A673 (cell line): ENCODE results near the gene PRSS48. TPM values are rescaled to one million over a fixed set of nuclear protein-coding genes. Genes with fewer than 3 reads are reported as not detected.

Source experiments
- BruUV-seq: library from RNA; stranded (reverse); fragments of 400-500 nt; replicated peaks from 2 replicates; lab custom pipeline; 2021; lab: Mats Ljungman, UMichigan
- CTCF ChIA-PET: fragments of 300-600 bp; sonication (Branson Sonifier 250); formaldehyde crosslinking; loops from one replicate; lab custom pipeline; 2022; ENCODE audit warnings: antibody characterized with exemption; lab: Charles Lee
- POLR2A ChIA-PET: fragments of 300-600 bp; sonication (Branson Sonifier 250); formaldehyde crosslinking; loops from one replicate; lab custom pipeline; 2022; ENCODE audit warnings: antibody characterized with exemption; ENCODE audit not compliant: low non-redundant PET; lab: Charles Lee
- DNase-seq: peaks from one replicate; pipeline ENCODE4 v3.0.0-alpha.2; 2015; ENCODE audit warnings: low spot score
- H3K27ac ChIP-seq: fragments of 200-600 bp; sonication (generic); 2 replicates; pipeline ENCODE4 v1.5.1; 2016; ENCODE audit warnings: mixed run types, low read depth, mild to moderate bottlenecking, mixed read lengths, antibody characterized with exemption, low read length; ENCODE audit not compliant: poor library complexity, severe bottlenecking
- H3K27me3 ChIP-seq: fragments of 200-600 bp; sonication (generic); replicated peaks from 2 replicates; pipeline ENCODE4 v1.6.1; 2017; ENCODE audit warnings: mixed run types, low read depth, mild to moderate bottlenecking, mixed read lengths, antibody characterized with exemption, low read length; ENCODE audit not compliant: insufficient read depth, poor library complexity
- H3K36me3 ChIP-seq: fragments of 200-600 bp; sonication (generic); 2 replicates; pipeline ENCODE4 v1.6.1; 2016; ENCODE audit warnings: mixed run types, mild to moderate bottlenecking, mixed read lengths, antibody characterized with exemption, low read length; ENCODE audit not compliant: insufficient read depth, poor library complexity, severe bottlenecking
- H3K4me1 ChIP-seq: fragments of 200-600 bp; sonication (generic); 2 replicates; pipeline ENCODE4 v1.6.1; 2017; ENCODE audit warnings: mixed run types, mild to moderate bottlenecking, mixed read lengths, antibody characterized with exemption, low read length; ENCODE audit not compliant: insufficient read depth, poor library complexity, severe bottlenecking
- H3K4me3 ChIP-seq: fragments of 200-600 bp; sonication (generic); 2 replicates; pipeline ENCODE4 v1.5.1; 2016; ENCODE audit warnings: low read depth, mixed run types, mild to moderate bottlenecking, mixed read lengths, low read length; ENCODE audit not compliant: poor library complexity, severe bottlenecking
- H3K9me3 ChIP-seq: fragments of 200-600 bp; sonication (generic); 2 replicates; pipeline ENCODE4 v1.6.1; 2016; ENCODE audit warnings: mixed run types, low read depth, mild to moderate bottlenecking, mixed read lengths, antibody characterized with exemption, low read length; ENCODE audit not compliant: poor library complexity, severe bottlenecking
- EZH2 ChIP-seq: fragments of 200-600 bp; sonication (generic); IDR thresholded peaks from 2 replicates; pipeline ENCODE4 v1.6.1; 2017; ENCODE audit warnings: borderline replicate concordance, low read depth, mild to moderate bottlenecking, mixed read lengths, antibody characterized with exemption, low read length; ENCODE audit not compliant: poor library complexity, severe bottlenecking
- intact Hi-C: fragments of 100-400 bp; cut with micrococcal nuclease; formaldehyde crosslinking; loops from one replicate; pipeline ENCODE4 v1.10.0; 2022; ENCODE audit not compliant: unreplicated experiment
- total RNA-seq: library from RNA; stranded (reverse); gene quantifications from 2 replicates; pipeline ENCODE4 v1.2.3, GENCODE V29; 2021
- TF ChIP-seq, protein P1 (sequence below): fragments of 300-800, 200-600 bp; sonication (generic); conservative IDR thresholded peaks from 2 replicates; pipeline ENCODE4 v1.5.1; 2017; ENCODE audit warnings: low read depth, mild to moderate bottlenecking, antibody characterized with exemption, low read length, moderate library complexity, mixed read lengths

The PRSS48 gene
- total RNA-seq, 1 experiment from 2014 or later, result not detected

DNA sequence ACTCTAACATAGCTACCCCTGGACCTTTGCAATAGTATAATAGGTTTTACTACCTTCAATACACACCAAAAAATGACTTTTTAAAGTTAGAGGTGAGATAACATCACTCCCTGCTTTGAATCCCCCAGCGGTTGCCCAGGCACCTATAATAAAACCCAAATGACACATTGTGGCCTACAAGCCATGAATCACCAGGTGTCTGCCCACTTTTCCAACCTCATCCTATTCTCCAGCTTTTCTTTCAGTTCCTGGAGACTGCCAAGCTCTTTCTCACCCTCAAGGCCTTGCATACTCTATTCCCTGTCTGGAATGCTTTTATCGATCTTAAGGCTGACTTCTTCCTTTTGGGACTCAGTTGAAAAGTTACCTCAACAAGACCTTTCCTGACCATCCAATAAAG is 16.4 kb upstream of the PRSS48 start:
- no TSS peak for BruUV-seq
- Histone ChIP-seq H3K9me3 (no peaks in the 10 kb centered on the region), H3K4me3 (no peak overlapping the region), H3K36me3 (no peaks in the 10 kb centered on the region), H3K27ac (no peak overlapping the region), H3K27me3 (no peaks in the 10 kb centered on the region), H3K4me1 (no peaks in the 10 kb centered on the region)
- ChIA-PET POLR2A (no interaction called here), CTCF (no interaction called here)
- intact Hi-C loops, result no loop called here
- no peak for TF ChIP-seq EZH2
- TF ChIP-seq, protein P1, sequence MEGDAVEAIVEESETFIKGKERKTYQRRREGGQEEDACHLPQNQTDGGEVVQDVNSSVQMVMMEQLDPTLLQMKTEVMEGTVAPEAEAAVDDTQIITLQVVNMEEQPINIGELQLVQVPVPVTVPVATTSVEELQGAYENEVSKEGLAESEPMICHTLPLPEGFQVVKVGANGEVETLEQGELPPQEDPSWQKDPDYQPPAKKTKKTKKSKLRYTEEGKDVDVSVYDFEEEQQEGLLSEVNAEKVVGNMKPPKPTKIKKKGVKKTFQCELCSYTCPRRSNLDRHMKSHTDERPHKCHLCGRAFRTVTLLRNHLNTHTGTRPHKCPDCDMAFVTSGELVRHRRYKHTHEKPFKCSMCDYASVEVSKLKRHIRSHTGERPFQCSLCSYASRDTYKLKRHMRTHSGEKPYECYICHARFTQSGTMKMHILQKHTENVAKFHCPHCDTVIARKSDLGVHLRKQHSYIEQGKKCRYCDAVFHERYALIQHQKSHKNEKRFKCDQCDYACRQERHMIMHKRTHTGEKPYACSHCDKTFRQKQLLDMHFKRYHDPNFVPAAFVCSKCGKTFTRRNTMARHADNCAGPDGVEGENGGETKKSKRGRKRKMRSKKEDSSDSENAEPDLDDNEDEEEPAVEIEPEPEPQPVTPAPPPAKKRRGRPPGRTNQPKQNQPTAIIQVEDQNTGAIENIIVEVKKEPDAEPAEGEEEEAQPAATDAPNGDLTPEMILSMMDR, result no peak
- DNase-seq, result no peak

DNA sequence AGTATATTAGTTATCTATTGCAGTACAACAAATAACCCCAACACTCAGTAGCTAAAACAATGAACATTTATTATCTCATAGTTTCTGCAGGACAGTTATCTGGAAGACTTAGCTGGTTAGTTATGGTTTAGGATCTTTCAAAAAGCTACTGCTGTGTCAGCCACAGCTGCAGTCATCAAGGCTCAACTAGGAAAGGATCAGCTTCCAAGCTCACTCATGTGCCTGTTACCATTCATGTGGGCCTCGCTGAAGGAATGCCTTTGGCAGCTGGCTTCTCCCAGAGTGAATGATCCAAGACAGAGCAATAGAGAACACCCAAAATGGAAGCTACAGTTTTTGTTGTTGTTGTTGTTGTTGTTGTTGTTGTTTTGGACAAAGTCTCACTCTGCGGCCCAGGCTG is 13.5 kb upstream of the PRSS48 start:
- intact Hi-C loops, result no loop called here
- POLR2A ChIA-PET, result no interaction called here
- Histone ChIP-seq H3K4me3 (no peak overlapping the region), H3K4me1 (no peaks in the 10 kb centered on the region), H3K36me3 (no peaks in the 10 kb centered on the region), H3K27me3 (no peaks in the 10 kb centered on the region), H3K27ac (no peak overlapping the region), H3K9me3 (no peaks in the 10 kb centered on the region)
- BruUV-seq, result no TSS peak
- CTCF ChIA-PET, result no interaction called here
- DNase-seq, result no peak
- TF ChIP-seq, protein P1, result no peak
- TF ChIP-seq EZH2, result no peak

DNA sequence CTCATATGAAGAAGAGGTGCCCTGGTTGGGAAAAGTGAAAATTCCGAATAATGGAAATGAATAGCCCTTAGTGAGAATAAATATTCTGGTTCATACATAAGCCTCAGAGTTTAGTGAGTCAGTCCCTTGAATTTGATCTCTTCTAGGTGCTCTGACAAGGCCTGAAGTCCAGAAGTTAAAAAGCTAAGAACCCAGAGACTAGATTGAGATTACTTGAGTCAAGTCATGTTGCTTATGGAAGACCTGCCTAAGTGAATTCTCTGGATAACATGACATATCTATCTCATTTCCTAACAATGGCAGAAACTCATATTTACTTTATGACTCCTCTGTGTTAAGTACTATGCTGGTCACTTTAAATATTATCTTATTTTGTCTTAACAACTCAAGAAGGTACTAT is 10.5 kb upstream of the PRSS48 start:
- intact Hi-C loops, result no loop called here
- Histone ChIP-seq H3K27me3 (no peaks in the 10 kb centered on the region), H3K27ac (no peak overlapping the region), H3K4me1 (no peaks in the 10 kb centered on the region), H3K4me3 (no peak overlapping the region), H3K36me3 (no peaks in the 10 kb centered on the region), H3K9me3 (no peaks in the 10 kb centered on the region)
- ChIA-PET POLR2A (no interaction called here), CTCF (no interaction called here)
- TF ChIP-seq, protein P1, result no peak
- no peak for TF ChIP-seq EZH2
- DNase-seq, result no peak
- no TSS peak for BruUV-seq
